Measurements from ENCODE around the gene LRFN3. TPM values are rescaled to one million over a fixed set of nuclear protein-coding genes. Genes with fewer than 3 reads are reported as not detected.

The LRFN3 gene
- total RNA-seq, 1 donor from 2014 or later, result 31.0 TPM

GRCh38 chr19:35915443-35915842 lies 20.7 kb upstream of the LRFN3 start:
- DNase-seq (ENCODE audit: low spot score, unreplicated experiment), result no peak
- Mint-ChIP-seq H3K36me3 (ENCODE audit: insufficient read depth) (no peaks in the 10 kb centered on the region), H3K4me3 (ENCODE audit: low read depth) (no peak overlapping the region), H3K4me1 (ENCODE audit: low read depth) (no peaks in the 10 kb centered on the region), H3K27ac (no peak overlapping the region), H3K9me3 (ENCODE audit: low read depth) (no peaks in the 10 kb centered on the region), H3K27me3 (peaks cover 3% of the 10 kb centered on the region)
- TF ChIP-seq CTCF (IDR thresholded peaks at IDR 0.05; ENCODE audit: unreplicated experiment), result no peak

GRCh38 chr19:35919306-35919705 lies 16.9 kb upstream of the LRFN3 start:
- Mint-ChIP-seq H3K36me3 (ENCODE audit: insufficient read depth) (no peaks in the 10 kb centered on the region), H3K27ac (no peak overlapping the region), H3K27me3 (peaks cover 3% of the 10 kb centered on the region), H3K4me3 (ENCODE audit: low read depth) (no peak overlapping the region), H3K4me1 (ENCODE audit: low read depth) (no peaks in the 10 kb centered on the region), H3K9me3 (ENCODE audit: low read depth) (no peaks in the 10 kb centered on the region)
- no peak for TF ChIP-seq CTCF (IDR thresholded peaks at IDR 0.05; ENCODE audit: unreplicated experiment)
- no peak for DNase-seq (ENCODE audit: low spot score, unreplicated experiment)

- Mint-ChIP-seq H3K4me3 (ENCODE audit: low read depth) (no peak overlapping the region), H3K9me3 (ENCODE audit: low read depth) (peaks cover 6% of the 10 kb centered on the region), H3K27ac (no peak overlapping the region), H3K27me3 (peaks cover 4% of the 10 kb centered on the region), H3K4me1 (ENCODE audit: low read depth) (no peaks in the 10 kb centered on the region), H3K36me3 (ENCODE audit: insufficient read depth) (no peaks in the 10 kb centered on the region)
- TF ChIP-seq CTCF (IDR thresholded peaks at IDR 0.05; ENCODE audit: unreplicated experiment), result no peak
- no peak for DNase-seq (ENCODE audit: low spot score, unreplicated experiment)
Observed at GRCh38 chr19:35921012-35921411, 15.2 kb upstream of the LRFN3 start.

- no peak for TF ChIP-seq CTCF (IDR thresholded peaks at IDR 0.05; ENCODE audit: unreplicated experiment)
- Mint-ChIP-seq H3K9me3 (ENCODE audit: low read depth) (peaks cover 6% of the 10 kb centered on the region), H3K4me3 (ENCODE audit: low read depth) (no peak overlapping the region), H3K36me3 (ENCODE audit: insufficient read depth) (no peaks in the 10 kb centered on the region), H3K27ac (no peak overlapping the region), H3K27me3 (peaks cover 11% of the 10 kb centered on the region), H3K4me1 (ENCODE audit: low read depth) (no peaks in the 10 kb centered on the region)
- DNase-seq (ENCODE audit: low spot score, unreplicated experiment), result no peak
Observed at GRCh38 chr19:35925501-35925900, 10.7 kb upstream of the LRFN3 start.

GRCh38 chr19:35928507-35928906 lies 7.7 kb upstream of the LRFN3 start:
- peaks cover 5% of the 10 kb centered on the region for H3K4me1 Mint-ChIP-seq (ENCODE audit: low read depth)

More at GRCh38 chr19:35928507-35928906, 7.7 kb upstream of the LRFN3 start:
- Mint-ChIP-seq H3K9me3 (ENCODE audit: low read depth) (peaks cover 6% of the 10 kb centered on the region), H3K27ac (no peak overlapping the region), H3K36me3 (ENCODE audit: insufficient read depth) (no peaks in the 10 kb centered on the region), H3K27me3 (peaks cover 11% of the 10 kb centered on the region), H3K4me3 (ENCODE audit: low read depth) (no peak overlapping the region)
- no peak for DNase-seq (ENCODE audit: low spot score, unreplicated experiment)
- no peak for TF ChIP-seq CTCF (IDR thresholded peaks at IDR 0.05; ENCODE audit: unreplicated experiment)

Measured in progenitor cell of endocrine pancreas (in vitro differentiated cells).